ENCODE measurements around the gene SLC4A3. TPM values are rescaled to one million over a fixed set of nuclear protein-coding genes. Genes with fewer than 3 reads are reported as not detected.

SLC4A3 gene
- total and polyA plus RNA-seq, 2 of the 13 experiments (the other 11 are each of a cell fraction or from before 2014, with no cell fraction given), result 0.18 to 0.95 TPM

- TF ChIP-seq ZBTB40 (IDR thresholded peaks at IDR 0.05) (no peak), ZBTB40 (CRISPR knock-in tag; IDR thresholded peaks at IDR 0.05) (no peak)
Measured at GRCh38 chr2:219628235-219628985, 980 bp downstream of the SLC4A3 start (continued).
